T follicular helper cell (primary cell): ENCODE data around the gene SELENOI.
"Not testable (repeated sequence)": the region's sequence is repeated elsewhere in the genome, so short reads cannot be mapped to it uniquely, and the experiment has no call there.

ENCODE experiments used
- DNase-seq: peaks from one replicate; pipeline ENCODE4 v3.0.0-alpha.2; 2020; ENCODE audit warnings: low read depth
- total RNA-seq, 2 experiments: gene quantifications; one replicate each; lab custom pipeline; 2026; lab: John Stamatoyannopoulos, UW

SELENOI gene
- 53.9 to 199 reads per million in 2 experiments for total RNA-seq

- DNase-seq: peak; percentile 99
These were observed at the start of gene SELENOI for GRCh38 chr2:26345545-26346453. SELENOI (plus strand) TSS chr2:26346143; CDS start chr2:26346233, 90 bp downstream.

DNA sequence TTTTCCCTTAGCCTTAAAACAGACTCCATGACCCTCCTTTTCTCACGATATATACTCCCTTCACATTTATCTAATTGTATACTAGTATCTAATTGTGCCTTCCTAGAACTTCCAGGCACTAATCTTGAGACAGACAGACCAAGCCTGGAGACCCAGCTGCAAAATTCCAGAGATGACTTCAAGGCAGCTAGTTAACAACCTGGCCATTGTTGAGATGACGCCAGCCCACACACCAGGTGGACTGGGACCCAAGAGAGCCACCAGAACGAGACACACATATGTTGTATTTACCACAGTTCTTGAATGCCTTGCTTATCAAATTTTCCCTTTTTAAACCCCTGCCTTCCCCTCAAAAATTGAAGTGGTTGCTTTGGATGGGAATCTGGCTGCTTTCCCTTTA is 48.9 kb upstream of the SELENOI start:
- DNase-seq: no peak

DNA sequence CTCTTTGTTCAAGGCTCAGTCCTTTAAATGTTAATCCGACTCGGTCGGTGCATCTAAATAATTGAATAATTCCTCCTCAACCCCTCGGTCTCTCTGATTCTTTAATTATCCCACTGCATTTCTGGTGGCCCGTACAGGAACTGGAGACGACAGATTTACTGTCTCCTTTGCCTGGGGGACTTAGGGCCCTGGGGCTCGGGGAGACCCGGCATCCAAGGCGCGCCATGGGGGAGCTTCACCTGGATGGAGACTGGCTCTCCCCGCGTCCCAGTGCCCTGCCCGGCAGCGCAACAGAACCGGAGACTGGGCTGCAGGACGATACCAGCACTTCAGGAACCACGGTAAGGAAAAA is 47.7 kb upstream of the SELENOI start:
- no peak for DNase-seq

DNA sequence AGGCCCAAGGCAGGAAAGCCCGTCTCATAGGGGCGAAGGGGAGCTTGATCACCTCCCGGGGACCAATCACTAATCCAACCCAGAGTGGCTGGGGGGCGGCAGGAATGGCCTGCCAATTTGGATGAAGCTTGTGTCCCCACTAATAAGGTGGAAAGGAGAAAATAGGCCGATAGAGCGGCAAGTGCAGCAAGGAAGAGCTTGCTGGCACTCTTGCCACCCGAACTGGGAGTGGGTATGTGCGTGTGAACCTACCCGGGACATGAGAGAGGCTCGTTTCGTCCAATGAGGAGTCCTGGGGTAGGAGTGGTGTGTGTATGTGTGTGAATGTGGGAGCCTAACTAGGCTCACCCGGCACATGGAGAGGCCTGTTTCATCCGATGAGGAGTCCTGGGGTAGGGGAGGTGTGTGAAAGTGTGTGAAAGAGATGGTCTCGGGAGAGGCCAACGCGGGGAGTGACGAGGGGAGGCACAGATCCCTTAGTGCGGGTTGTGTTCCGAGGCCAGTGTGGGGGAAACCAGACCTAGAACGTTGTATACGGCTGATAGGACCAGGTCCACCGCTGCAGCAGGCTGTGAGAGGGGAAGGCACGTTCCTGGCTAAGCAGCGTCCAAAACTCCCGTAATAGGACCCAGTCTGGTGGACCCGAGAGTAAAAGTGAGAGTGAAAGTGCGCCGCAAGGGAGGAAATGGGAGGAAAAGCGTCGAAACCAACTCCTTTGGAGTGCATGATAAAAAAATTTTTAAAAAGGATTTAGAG is 47.1 kb upstream of the SELENOI start:
- peak; percentile 18 for DNase-seq

DNA sequence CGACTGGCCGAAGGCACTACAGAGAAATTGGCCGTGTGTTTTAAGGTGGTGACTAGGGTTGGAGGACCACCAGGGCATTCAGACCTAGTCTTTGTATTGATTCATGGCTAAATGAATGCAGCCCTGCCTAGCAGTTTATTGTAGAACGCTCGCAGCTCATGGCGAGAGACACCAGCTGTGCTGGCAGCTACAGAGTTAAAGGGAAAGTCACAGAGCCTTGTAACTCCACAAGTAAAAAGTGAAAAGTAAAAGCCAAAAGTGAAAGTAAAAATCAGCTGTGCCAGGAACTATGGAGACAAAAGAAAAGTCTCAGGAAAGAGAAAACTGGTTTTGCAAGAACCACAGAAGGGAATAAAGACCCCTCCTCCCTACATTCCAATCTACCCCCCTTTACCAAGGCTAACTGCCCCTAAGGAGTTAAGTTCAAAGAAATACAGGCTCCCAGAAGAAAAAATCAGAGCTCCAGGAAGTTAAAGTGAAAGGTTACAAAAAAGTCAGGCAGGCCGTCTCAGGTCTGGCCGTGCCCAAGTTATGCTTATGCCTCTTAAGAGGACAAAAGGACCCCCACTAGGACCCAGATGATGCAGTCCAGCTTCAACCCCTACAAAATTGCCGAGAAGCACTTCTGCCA is 46.4 kb upstream of the SELENOI start:
- no peak for DNase-seq

GRCh38 chr2:26300234-26300925 is 45.6 kb upstream of the SELENOI start:
- no peak for DNase-seq

GRCh38 chr2:26302846-26303245 is 43.1 kb upstream of the SELENOI start:
- no peak for DNase-seq

GRCh38 chr2:26305094-26305493 is 40.8 kb upstream of the SELENOI start:
- DNase-seq: not testable (repeated sequence)

GRCh38 chr2:26305540-26305939 is 40.4 kb upstream of the SELENOI start:
- no peak for DNase-seq

GRCh38 chr2:26309921-26310320 is 36.0 kb upstream of the SELENOI start:
- DNase-seq: no peak

DNA sequence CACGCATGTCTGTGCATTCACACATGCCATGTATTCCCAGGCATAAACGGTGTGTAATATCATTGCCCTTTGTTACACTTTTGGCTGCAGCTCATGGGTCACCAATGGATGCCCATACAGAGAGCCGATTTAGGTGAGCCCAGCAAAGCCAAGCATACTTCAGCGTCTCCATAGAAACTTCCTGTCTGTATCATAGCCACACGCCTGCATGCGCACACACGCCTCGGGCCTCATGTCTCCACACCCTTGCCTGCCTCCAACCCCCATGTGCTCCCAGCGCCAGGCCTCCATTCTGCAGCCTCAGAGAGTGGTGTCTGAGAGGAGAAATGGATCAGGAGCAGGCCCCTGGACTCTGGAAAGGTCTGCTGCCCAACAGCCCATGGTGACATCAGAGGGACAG is 33.5 kb upstream of the SELENOI start:
- DNase-seq: no peak

GRCh38 chr2:26313446-26313845 is 32.5 kb upstream of the SELENOI start:
- DNase-seq: no peak

GRCh38 chr2:26314243-26314642 is 31.7 kb upstream of the SELENOI start:
- no peak for DNase-seq

GRCh38 chr2:26316041-26316440 is 29.9 kb upstream of the SELENOI start:
- no peak for DNase-seq

DNA sequence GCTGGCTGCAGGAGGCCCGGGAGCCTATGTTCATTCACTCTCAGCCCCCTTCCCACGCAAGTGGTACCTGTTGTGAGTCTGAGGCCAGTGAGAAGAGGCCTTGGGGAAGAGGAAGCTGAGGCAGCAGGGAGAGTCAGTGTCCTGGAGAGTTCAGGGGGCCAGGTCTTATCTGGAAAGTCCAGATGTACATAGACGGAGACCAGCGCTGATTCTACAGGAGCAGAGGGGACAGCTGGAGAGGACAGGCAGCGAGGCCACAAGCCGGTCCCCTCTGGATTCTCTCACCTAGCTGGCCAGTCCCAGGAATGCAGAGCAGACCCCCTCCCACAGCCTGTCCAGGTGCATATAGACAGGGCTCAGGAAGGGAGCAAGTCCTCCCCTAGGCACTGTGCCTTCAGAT is 29.1 kb upstream of the SELENOI start:
- DNase-seq: no peak

DNA sequence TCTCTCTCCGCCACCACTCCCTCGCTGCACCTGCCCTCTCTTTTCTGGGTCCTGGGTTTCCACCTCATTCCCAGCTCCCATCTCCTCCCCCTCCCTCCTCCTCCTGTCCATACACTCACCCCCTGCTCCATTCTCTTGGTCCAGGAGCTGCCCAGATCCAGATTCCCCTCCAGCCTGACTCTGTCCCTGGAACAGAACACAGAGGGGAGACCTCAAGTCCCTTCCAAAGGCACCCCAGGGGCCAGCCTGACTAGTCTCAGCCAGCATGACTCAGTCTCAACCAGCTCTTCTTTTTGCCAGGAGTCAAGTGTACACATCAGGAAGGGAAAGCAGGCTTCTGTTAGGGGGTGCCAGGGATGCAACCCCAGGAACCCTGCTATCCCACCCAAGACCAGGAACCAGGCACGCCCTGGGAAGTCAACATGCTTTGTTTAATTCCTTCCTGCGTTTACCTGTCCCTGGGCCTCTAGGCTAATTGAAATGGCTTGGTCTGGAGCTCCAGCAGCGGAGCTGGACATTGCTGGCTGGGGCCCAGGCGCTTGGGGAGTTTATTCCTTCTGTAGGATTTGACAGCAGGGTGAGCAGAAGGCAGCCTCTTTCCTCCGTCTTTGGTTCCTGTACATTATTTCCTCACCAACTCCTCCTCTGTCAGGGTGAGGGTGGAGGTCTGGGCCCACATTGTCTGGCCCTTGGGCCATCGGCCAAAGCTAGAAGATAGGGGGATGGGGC is 28.4 kb upstream of the SELENOI start:
- no peak for DNase-seq

GRCh38 chr2:26318950-26319349 is 27.0 kb upstream of the SELENOI start:
- no peak for DNase-seq

DNA sequence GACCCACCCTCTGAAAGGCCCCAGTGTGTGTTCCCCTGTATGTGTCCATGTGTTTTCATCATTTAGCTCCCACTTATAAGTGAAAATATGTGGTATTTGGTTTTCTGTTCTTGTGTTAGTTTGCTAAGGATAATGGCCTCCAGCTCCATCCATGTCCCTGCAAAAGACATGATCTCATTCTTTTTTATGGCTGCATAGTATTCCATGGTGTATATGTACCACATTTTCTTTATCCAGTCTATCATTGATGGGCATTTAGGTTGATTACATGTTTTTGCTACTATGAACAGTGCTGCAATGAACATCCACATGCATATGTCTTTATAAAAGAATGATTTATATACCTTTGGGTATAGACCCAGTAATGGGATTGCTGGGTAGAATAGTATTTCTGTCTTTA is 21.5 kb upstream of the SELENOI start:
- DNase-seq: not testable (repeated sequence)

DNA sequence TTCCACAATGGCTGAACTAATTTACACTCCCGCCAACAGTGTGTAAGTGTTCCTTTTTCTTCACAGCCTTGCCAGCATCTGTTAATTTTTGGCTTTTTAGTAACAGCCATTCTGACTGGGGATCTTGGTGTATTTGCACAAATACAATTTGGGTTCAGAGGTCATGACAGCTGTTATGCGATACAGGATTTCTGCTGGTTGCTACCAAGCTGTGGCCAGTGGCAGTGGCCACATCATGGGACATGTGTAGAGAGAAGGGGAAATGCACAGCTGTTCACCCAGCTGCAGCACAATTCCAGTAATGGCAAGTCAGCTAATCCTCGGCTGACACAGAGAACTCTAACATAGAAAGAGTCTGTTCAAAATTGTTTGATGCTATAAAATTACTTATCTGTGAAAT is 21.0 kb upstream of the SELENOI start:
- DNase-seq: no peak

DNA sequence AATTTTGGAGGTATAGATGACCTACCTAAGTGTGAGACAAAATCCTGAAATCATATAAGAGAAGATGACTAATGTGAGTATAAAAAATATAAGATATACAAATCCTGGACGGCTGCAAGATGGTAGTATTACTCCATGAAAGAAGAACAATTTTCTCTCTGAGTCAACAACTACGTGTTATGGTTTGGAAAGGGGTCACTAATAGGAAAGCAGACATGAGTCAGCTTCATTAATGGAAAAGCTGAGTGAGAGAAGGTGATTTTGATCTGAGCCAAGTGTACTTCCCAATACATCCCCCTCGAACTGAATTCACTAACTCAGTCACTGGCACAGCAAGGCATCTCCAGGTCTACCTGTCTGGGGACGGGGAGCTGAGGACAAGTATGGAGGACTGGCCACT is 20.1 kb upstream of the SELENOI start:
- DNase-seq: no peak

- no peak for DNase-seq
These were observed 19.4 kb upstream of the SELENOI start for GRCh38 chr2:26326514-26326913.
